Measurements from ENCODE around the gene ZBTB1.

- no peak for TF ChIP-seq CTCF (IDR thresholded peaks at IDR 0.05)
- no peak for TF ChIP-seq POLR2A (IDR thresholded peaks at IDR 0.05)
Observed at GRCh38 chr14:64475585-64476273, 28.8 kb upstream of the ZBTB1 start.

Measured in Peyer's patch (tissue), 4 donors.